Neutrophil (primary cell): ENCODE data around the gene NCAPD3.

ENCODE experiments used
- H3K27ac ChIP-seq: fragments of 200-600 bp; sonication (generic); 2 replicates; pipeline ENCODE4 v1.5.1; 2016; ENCODE audit warnings: mild to moderate bottlenecking, moderate library complexity
- H3K27me3 ChIP-seq: fragments of 200-600 bp; sonication (generic); 2 replicates; pipeline ENCODE4 v1.6.0; 2016; ENCODE audit warnings: mild to moderate bottlenecking
- H3K36me3 ChIP-seq: fragments of 200-600 bp; sonication (generic); 2 replicates; pipeline ENCODE4 v1.5.1; 2017
- H3K4me1 ChIP-seq, 2 experiments: fragments of 200-600 bp in 1 of 2; sonication (generic) in 1 of 2; 1 replicate in 1 of 2; 2 replicates in 1 of 2; pipeline versions ENCODE4 v1.5.1 to v1.6.1; 2013 to 2016; ENCODE audit warnings: low read depth in 1 of 2, low read length in 1 of 2, mild to moderate bottlenecking in 1 of 2, moderate library complexity in 1 of 2; ENCODE audit not compliant: control insufficient read depth in 1 of 2, insufficient read depth in 1 of 2
- H3K4me3 ChIP-seq, 2 experiments: fragments of 200-600 bp in 1 of 2; sonication (generic) in 1 of 2; 1 replicate in 1 of 2; 2 replicates in 1 of 2; pipeline ENCODE4 v1.5.1; 2013 to 2016; ENCODE audit warnings: low read depth in 1 of 2, low read length in 1 of 2, mild to moderate bottlenecking in 1 of 2, moderate library complexity in 1 of 2
- H3K9me3 ChIP-seq: fragments of 200-600 bp; sonication (generic); 2 replicates; pipeline ENCODE4 v1.5.1; 2016
- TF ChIP-seq, protein P1 (sequence below): fragments of 200-600 bp; sonication (generic); IDR thresholded peaks from 2 replicates; pipeline ENCODE4 v1.5.1; 2016; ENCODE audit warnings: antibody characterized with exemption

NCAPD3 gene

DNA sequence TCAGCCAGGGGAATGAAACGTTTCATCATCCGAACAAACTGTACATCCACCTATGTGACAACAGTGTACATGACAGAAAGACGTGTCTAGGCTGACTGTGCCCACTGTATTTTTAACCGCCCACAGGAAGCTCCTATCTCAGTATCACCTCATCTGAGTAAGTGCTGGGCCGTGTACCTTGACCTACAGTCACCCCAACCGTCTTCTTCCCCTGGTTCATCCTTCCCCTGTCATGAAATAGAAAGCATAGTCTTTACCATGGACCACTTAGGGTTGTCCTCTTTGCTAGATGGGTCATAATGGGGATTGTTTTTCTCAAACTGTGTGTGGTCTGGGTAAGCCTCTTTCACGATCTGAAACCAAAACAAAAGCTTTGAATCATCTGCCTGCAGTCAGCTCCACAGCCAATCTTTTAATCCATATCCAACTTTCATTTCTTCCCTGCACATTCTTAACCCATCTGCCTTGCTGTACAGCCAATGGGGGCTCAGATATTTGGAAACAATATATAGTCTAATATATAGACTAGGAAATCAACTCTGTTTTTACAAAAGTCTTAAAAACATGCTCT is 25.2 kb upstream of the NCAPD3 start:
- TF ChIP-seq, protein P1, sequence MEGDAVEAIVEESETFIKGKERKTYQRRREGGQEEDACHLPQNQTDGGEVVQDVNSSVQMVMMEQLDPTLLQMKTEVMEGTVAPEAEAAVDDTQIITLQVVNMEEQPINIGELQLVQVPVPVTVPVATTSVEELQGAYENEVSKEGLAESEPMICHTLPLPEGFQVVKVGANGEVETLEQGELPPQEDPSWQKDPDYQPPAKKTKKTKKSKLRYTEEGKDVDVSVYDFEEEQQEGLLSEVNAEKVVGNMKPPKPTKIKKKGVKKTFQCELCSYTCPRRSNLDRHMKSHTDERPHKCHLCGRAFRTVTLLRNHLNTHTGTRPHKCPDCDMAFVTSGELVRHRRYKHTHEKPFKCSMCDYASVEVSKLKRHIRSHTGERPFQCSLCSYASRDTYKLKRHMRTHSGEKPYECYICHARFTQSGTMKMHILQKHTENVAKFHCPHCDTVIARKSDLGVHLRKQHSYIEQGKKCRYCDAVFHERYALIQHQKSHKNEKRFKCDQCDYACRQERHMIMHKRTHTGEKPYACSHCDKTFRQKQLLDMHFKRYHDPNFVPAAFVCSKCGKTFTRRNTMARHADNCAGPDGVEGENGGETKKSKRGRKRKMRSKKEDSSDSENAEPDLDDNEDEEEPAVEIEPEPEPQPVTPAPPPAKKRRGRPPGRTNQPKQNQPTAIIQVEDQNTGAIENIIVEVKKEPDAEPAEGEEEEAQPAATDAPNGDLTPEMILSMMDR = no peak
- H3K4me1 ChIP-seq = peaks cover 37 to 38% of the 10 kb centered on the region in 2 experiments
- no peak overlapping the region for H3K4me3 ChIP-seq
- peaks cover 62% of the 10 kb centered on the region for H3K36me3 ChIP-seq
- H3K27me3 ChIP-seq = no peaks in the 10 kb centered on the region
- H3K27ac ChIP-seq = no peak overlapping the region
- H3K9me3 ChIP-seq = no peaks in the 10 kb centered on the region

DNA sequence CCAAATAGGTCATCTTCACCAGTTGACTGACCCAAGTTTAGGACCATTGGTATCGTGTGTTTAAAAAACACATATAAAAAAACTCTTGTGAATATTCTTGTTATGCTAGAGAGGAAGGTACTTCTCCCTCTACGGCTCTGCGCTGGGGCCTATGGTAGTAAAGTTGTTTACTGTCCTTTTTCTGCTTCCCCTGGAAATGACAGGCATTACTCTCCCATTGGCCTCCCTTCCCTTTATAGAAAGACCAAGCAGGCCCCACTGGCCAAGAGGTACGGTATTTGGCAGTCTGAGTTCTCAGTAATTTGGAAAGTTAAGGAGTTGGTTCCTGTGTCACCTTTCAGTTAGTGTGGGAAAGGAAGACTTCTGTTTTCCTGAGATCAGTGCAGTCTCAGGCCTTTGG is 22.9 kb upstream of the NCAPD3 start:
- H3K27ac ChIP-seq = no peak overlapping the region
- no peaks in the 10 kb centered on the region for H3K27me3 ChIP-seq
- TF ChIP-seq, protein P1 = no peak
- H3K4me1 ChIP-seq = peaks cover 34 to 37% of the 10 kb centered on the region in 2 experiments
- no peak overlapping the region for H3K4me3 ChIP-seq
- H3K36me3 ChIP-seq = peaks cover 79% of the 10 kb centered on the region
- no peaks in the 10 kb centered on the region for H3K9me3 ChIP-seq

DNA sequence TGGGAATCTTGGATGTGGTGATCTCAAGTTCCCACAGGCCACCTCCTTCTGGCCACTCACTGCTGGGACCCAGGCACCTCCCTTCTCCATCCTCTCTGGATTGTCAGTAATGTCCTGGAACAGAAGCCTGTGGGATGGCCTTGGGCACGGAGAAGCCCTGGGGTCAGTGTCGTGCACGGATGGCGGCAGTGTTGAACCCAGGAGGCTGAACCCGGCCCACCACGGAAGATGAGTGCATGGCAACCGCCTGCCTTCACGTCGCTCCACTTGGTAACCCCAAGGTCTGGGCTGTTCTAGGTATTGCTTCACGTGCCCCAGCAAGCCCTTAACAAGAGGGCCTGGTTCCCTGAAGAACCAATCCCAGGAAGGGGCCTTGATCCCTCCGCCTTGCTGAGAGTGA is 22.3 kb upstream of the NCAPD3 start:
- TF ChIP-seq, protein P1 = no peak

DNA sequence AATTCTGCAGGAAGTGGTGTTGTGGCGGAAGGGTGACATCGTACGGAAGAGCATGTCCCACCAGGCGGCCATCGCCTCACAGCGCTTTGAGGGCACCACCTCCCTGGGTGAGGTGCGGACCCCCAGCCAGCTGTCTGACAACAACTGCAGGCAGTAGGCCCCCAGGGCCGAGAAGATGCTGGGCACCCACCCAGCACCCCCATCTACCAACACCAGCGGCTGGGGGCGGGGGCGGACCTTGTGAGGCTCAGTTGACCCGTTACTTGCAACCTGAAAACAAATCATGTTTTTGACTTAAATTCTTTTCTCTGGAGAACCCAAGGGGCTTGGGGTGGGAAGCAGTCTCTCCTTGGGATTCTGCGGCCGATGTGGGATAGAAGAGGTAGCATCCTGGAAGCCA is 21.7 kb upstream of the NCAPD3 start:
- Histone ChIP-seq H3K4me3 (no peak overlapping the region), H3K27ac (no peak overlapping the region), H3K9me3 (no peaks in the 10 kb centered on the region), H3K4me1 (peaks cover 22 to 24% of the 10 kb centered on the region in 2 experiments), H3K27me3 (no peaks in the 10 kb centered on the region), H3K36me3 (peaks cover 91% of the 10 kb centered on the region)
- TF ChIP-seq, protein P1 = no peak

More for the DNA sequence above, 22.3 kb upstream of the NCAPD3 start:
- Histone ChIP-seq H3K27me3 (no peaks in the 10 kb centered on the region), H3K4me1 (peaks cover 29 to 31% of the 10 kb centered on the region in 2 experiments), H3K4me3 (no peak overlapping the region), H3K36me3 (peaks cover 85% of the 10 kb centered on the region), H3K9me3 (no peaks in the 10 kb centered on the region), H3K27ac (no peak overlapping the region)

DNA sequence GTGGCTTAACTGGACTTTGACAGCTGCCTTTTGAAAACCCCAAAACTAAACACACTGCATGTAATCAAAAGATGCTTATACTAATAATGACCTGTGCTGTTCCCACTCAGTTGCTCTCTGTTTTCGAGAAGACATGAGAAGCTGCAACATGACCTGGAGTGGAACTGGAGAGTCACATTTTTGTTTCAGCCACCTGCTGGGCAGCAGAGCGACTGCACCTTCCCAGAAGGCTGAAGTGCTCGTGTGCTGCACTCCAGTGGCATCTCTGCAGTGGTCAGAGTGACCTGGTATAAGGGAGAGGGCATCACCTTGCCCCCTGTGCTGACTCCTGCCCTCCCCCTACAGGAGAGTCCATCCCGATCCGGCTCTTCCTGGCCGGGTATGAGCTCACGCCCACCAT is 20.8 kb upstream of the NCAPD3 start:
- no peak overlapping the region for H3K27ac ChIP-seq
- H3K4me1 ChIP-seq = peaks cover 14 to 16% of the 10 kb centered on the region in 2 experiments
- H3K4me3 ChIP-seq = no peak overlapping the region
- H3K27me3 ChIP-seq = no peaks in the 10 kb centered on the region
- TF ChIP-seq, protein P1 = no peak
- H3K9me3 ChIP-seq = no peaks in the 10 kb centered on the region
- H3K36me3 ChIP-seq = peaks cover 94% of the 10 kb centered on the region
